NT2/D1 (cell line): ENCODE measurements around the gene PLEKHG4B.

Experiments
- YY1 ChIP-seq: IDR thresholded peaks from 2 replicates; pipeline ENCODE4 v1.6.1; 2011; ENCODE audit not compliant: insufficient read length, insufficient read depth
- ZNF274 ChIP-seq: IDR thresholded peaks from 2 replicates; pipeline ENCODE4 v1.6.1; 2011; ENCODE audit warnings: mild to moderate bottlenecking, low read depth, low read length

DNA sequence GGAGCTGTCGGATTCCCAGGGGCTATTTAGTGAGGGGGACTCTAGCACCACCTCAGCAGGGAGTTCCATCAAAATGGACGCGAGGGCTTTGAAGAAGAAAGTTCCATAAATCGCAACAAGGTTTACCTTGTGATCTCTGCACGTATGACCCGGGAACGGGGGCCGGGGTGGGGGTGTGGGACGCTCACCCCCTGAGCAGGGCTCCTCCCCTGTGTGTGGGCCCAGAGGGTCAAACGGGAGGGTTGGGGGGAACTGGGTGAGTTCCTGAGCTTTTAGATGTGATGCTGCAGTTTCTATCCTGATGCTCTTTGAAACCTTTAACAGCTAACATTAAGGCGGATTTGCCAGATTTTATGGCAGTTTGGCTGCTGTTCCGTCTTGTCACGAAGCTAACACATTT lies 80.5 kb downstream of the PLEKHG4B start:
- TF ChIP-seq YY1 (no peak), ZNF274 (no peak)
